ENCODE data around the gene WDR18.

- TF ChIP-seq CTCF (IDR thresholded peaks at IDR 0.05) (no peak), POLR2A (IDR thresholded peaks at IDR 0.05) (no peak)
These were observed 20.9 kb downstream of the WDR18 start for GRCh38 chr19:1004803-1005664.

All from uterus (tissue), 2 donors.